ENCODE results near the gene TTC32. TPM values are rescaled to one million over a fixed set of nuclear protein-coding genes. Genes with fewer than 3 reads are reported as not detected.
"Not testable (repeated sequence)": the region's sequence is repeated elsewhere in the genome, so short reads cannot be mapped to it uniquely, and the experiment has no call there.

The TTC32 gene
- total RNA-seq, 2 donors from 2014 or later: 39.2 to 39.4 TPM

DNA sequence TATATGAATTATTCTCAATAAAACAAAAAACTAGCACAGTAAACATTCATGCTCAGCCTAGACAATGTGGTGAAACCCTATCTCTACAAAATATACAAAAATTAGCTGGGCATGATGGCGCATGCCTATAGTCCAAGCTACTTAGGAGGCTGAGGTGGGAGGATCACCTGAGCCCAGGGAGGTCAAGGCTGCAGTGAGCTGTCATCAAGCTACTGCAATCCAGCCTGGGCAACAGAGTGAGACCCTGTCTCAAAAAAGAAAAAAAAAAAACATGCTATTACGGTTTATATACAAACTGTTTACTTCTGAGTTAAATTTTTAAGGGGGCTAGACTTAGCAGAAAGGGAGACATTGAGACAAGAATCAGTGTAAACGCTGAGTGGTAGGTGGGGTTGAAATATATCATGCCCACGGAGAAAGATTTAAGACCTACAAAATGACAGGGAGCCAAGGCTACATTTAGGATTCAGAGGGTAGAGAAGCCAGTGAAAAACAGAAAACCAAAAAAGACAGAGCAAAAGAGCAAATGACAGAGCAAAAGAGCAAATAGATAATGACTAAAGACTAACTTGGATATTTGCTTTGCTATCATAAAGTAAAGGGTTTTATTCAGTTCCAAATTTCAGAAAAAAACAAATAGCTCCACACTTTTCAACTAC lies 7.5 kb downstream of the TTC32 start:
- no peak for DNase-seq
- H3K27me3 Mint-ChIP-seq (ENCODE audit: low read depth): no peaks in the 10 kb centered on the region
- peak overlapping the region; percentile 28 to 37 for H3K4me3 Mint-ChIP-seq
- H3K9me3 Mint-ChIP-seq: no peaks in the 10 kb centered on the region
- peak overlapping the region; percentile 5 for H3K27ac Mint-ChIP-seq
- peak in 1 of 2 donors; percentile 14 for ATAC-seq (replicated peaks in 1 of 2)
- H3K36me3 Mint-ChIP-seq (ENCODE audit: insufficient read depth in 2 of 2): peaks cover 3 to 4% of the 10 kb centered on the region in 2 donors
- H3K4me1 Mint-ChIP-seq (ENCODE audit: low read depth): peaks cover 63% of the 10 kb centered on the region

DNA sequence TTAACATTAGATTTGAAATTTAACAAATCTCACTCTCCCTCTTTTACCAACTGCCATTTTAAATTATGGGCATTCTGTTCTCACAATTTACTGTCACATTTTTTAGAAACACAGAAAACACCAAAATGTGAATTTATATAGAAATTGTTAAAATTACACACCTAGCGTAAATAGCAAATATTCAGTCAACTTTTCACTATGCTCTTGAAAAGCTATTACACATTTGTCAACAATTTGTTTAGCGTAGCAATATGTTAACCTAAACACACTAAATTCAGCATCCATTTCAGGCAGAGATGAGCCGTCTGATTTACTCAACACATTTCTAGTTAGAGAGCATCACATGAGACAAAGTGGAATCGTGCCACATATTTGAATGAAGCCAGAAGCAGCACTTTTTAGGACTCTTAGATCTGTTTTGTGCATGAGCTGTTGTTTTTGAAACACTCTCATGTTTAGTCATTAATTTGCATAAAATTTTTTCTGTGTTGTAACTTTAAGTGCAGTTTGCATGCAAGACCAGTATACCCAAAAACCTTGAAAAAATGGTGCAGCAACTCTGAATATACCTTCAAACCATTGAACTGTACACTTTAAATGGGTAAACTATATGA lies 8.2 kb downstream of the TTC32 start:
- Mint-ChIP-seq H3K4me3 (peak overlapping the region; percentile 37 to 55), H3K36me3 (ENCODE audit: insufficient read depth in 2 of 2) (peaks cover 3 to 4% of the 10 kb centered on the region in 2 donors), H3K9me3 (no peaks in the 10 kb centered on the region), H3K27me3 (ENCODE audit: low read depth) (no peaks in the 10 kb centered on the region), H3K27ac (peak overlapping the region; percentile 81), H3K4me1 (ENCODE audit: low read depth) (peaks cover 58% of the 10 kb centered on the region)
- DNase-seq (no peak), ATAC-seq (replicated peaks in 1 of 2) (peak; percentile 63 to 75)

DNA sequence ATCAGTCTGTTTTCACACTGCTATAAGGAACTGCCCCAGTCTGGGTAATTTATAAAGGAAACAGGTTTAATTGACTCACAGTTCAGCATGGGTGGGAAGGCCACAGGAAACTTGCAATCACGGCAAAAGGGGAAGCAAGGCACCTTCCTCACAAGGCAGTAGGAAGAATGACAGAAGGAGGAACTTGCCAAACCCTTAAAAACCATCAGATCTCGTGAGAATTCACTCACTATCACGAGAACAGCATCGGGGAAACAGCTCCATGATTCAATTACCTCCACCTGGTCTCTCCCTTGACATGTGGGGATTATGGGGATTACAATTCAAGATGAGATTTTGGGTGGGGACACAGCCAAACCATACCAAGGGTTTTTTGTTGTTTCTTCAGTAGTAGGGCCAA lies 9.8 kb downstream of the TTC32 start:
- H3K36me3 Mint-ChIP-seq (ENCODE audit: insufficient read depth in 2 of 2); DNase-seq; H3K27me3 Mint-ChIP-seq (ENCODE audit: low read depth); H3K27ac Mint-ChIP-seq; H3K4me3 Mint-ChIP-seq; ATAC-seq (replicated peaks in 1 of 2); H3K9me3 Mint-ChIP-seq: not testable (repeated sequence)
- peaks cover 43% of the 10 kb centered on the region for H3K4me1 Mint-ChIP-seq (ENCODE audit: low read depth)

DNA sequence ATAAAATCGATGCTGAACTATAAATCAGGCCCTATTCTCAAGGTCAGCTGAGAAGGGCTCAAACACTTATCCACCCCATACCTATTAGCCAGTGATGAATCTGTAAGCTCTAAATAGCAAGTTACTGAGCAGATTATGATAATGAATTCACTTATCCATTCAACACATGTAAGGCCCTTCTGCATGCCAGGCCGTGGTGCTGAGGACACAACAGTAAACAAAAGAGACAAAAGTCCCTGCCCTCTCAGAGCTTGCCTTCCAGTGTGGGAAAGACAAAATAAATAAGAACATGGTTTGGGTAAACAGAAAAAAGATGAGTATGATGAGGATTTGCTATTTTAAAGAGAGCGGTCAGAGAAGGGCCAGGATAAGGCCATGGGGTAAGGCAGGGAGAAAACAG lies 11.7 kb downstream of the TTC32 start:
- Mint-ChIP-seq H3K36me3 (ENCODE audit: insufficient read depth in 2 of 2) (peaks cover 3 to 4% of the 10 kb centered on the region in 2 donors), H3K4me1 (ENCODE audit: low read depth) (peaks cover 31% of the 10 kb centered on the region), H3K27me3 (ENCODE audit: low read depth) (no peaks in the 10 kb centered on the region), H3K27ac (no peak overlapping the region), H3K9me3 (no peaks in the 10 kb centered on the region), H3K4me3 (no peak overlapping the region)
- no peak for ATAC-seq (replicated peaks in 1 of 2)
- DNase-seq: no peak

DNA sequence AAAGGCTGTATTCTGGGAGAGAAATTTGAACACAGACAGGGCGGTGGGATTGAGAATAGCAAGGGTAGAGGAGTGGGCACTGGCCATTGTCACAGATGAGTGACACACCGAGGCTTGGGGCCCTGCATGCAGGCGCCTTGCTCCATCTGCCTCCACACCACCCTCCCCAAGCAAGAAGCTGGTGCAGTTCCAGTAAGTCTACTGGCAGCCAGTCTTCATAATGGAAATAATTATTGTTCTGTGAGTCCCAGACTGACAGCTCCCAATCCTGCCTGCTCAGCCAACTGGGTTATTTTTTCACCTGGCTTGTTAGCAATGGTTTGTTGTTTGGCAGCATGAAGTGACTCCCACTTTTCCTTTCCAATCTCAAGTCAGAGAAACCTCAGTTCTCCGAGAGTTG lies 13.0 kb downstream of the TTC32 start:
- Mint-ChIP-seq H3K4me1 (ENCODE audit: low read depth) (peaks cover 18% of the 10 kb centered on the region), H3K36me3 (ENCODE audit: insufficient read depth in 2 of 2) (peaks cover 3 to 4% of the 10 kb centered on the region in 2 donors), H3K4me3 (no peak overlapping the region), H3K27me3 (ENCODE audit: low read depth) (no peaks in the 10 kb centered on the region), H3K27ac (no peak overlapping the region), H3K9me3 (no peaks in the 10 kb centered on the region)
- ATAC-seq (replicated peaks in 1 of 2) (peak in 1 of 2 donors; percentile 24), DNase-seq (no peak)

DNA sequence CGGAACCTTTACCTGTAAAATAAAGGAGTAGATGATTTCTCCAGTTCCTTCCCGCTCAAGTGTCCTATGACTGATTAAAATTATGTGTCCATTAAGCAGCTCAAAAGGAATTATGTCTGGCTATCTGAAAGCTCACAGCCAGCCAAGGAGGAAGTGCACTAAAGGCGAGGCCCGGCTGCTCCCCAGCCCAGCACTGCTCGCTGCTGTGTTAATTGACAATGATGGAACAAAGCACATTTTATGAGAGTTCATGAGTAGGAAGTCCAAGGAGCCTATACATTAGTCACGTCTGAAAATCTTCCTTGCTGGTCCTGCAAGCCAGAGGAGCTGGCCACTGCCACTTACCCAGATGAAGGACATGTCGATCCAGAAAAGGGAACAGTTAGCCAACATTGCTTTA lies 14.3 kb downstream of the TTC32 start:
- Mint-ChIP-seq H3K9me3 (no peaks in the 10 kb centered on the region), H3K27me3 (ENCODE audit: low read depth) (no peaks in the 10 kb centered on the region), H3K4me1 (ENCODE audit: low read depth) (peaks cover 7% of the 10 kb centered on the region), H3K36me3 (ENCODE audit: insufficient read depth in 2 of 2) (peaks cover 0 to 3% of the 10 kb centered on the region in 2 donors), H3K4me3 (no peak overlapping the region), H3K27ac (no peak overlapping the region)
- no peak for ATAC-seq (replicated peaks in 1 of 2)
- no peak for DNase-seq

DNA sequence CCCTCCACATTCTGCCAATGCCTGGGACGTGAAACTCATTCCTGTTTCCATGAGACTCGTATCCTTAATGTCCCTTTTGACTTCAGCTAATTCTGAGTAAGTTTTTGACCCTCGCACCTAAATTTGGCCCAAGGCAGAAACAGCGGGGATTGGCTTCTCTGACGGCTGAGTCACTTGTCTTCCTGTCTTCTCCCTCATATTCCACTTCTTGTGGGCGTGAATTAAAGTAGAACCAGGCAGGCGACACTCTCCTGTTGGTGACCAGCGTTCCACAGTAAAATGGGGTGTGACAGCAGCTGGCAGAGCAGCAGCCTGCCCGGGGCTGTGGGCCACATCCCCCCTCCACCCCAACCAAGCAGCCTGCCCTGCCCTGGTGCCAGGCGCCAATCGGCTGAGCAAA lies 15.5 kb downstream of the TTC32 start:
- no peak overlapping the region for H3K27ac Mint-ChIP-seq
- H3K27me3 Mint-ChIP-seq (ENCODE audit: low read depth): no peaks in the 10 kb centered on the region
- no peaks in the 10 kb centered on the region for H3K36me3 Mint-ChIP-seq (ENCODE audit: insufficient read depth in 2 of 2)
- peaks cover 5% of the 10 kb centered on the region for H3K4me1 Mint-ChIP-seq (ENCODE audit: low read depth)
- no peak overlapping the region for H3K4me3 Mint-ChIP-seq
- ATAC-seq (replicated peaks in 1 of 2) (no peak), DNase-seq (no peak)
- no peaks in the 10 kb centered on the region for H3K9me3 Mint-ChIP-seq

DNA sequence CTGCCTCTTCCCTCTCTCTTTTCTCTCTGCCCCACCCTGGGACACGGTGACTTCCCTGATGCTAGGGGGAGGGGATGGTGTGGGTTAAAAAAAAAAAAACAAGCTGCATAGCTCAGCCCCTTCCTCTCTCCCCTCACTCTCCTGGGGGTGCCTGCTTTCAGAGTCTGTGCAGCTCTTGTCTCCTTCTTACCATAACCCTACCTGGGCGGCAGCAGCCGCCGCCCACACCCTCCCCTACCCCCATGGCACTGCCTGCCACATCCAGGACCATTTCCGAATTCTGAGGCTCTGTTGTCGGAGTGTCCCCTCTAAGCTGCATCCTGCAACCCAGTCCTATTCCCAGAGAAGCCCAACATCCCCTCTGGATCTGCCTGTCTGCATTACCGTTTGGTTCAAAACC lies 16.0 kb downstream of the TTC32 start:
- Mint-ChIP-seq H3K9me3 (no peaks in the 10 kb centered on the region), H3K27ac (no peak overlapping the region), H3K4me1 (ENCODE audit: low read depth) (peaks cover 8% of the 10 kb centered on the region), H3K36me3 (ENCODE audit: insufficient read depth in 2 of 2) (no peaks in the 10 kb centered on the region), H3K4me3 (no peak overlapping the region), H3K27me3 (ENCODE audit: low read depth) (no peaks in the 10 kb centered on the region)
- DNase-seq (no peak), ATAC-seq (replicated peaks in 1 of 2) (no peak)

DNA sequence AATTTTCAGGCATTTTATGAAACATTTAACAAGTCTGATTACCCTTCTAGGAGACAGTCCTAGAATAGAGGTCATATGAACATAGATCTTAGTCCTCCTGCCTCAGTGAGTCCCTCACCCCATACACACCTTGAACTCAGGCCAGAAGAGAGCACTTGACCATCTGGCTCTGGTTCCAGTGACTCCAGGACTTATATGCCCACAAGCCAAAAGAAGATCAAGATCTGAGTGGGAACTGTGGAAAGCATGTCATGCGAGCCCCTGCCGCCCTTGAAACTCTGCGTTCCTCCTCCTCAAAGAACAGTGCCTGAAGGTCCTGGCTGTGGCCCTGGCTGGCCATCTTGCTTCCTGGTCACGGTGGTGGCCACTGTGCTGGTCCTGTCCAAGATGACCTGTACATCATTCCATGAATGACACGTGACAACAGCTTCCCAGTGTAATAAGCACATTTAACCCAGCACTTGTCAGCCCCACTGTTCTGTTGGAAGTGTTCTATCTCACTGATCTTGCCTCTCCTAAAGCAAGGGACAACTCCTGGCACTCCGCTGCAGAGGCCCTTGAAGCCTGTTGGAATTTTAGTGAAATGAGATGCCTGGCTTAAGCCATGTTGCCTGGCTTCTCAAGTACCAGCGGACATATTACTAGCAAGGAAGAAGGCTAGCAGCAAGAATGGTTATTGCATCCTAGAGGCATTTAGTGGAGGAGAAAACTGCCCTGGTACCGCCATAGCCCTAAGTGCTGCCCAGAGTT lies 17.6 kb downstream of the TTC32 start:
- ATAC-seq (replicated peaks in 1 of 2): no peak

DNA sequence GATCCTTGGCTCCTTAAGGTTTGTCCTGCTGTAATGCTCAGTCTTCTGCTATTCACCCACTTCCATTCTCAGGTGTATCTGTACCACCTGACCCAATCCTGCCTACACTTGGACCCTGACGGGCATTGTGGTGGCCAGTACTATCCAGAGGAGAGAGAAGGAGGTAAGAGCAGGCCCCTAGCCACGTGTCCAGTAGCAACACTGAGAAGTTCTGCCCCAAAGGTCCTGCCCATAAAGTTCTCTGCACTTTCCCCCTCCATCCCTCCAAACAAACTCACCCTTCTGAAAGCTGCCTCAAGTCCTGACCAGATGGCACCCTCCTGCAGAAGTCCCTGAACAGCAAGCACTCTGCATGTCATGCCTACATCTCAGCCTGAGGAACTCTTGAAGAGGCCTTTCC lies 18.3 kb downstream of the TTC32 start:
- Mint-ChIP-seq H3K27me3 (ENCODE audit: low read depth) (no peaks in the 10 kb centered on the region), H3K4me3 (no peak overlapping the region), H3K36me3 (ENCODE audit: insufficient read depth in 2 of 2) (no peaks in the 10 kb centered on the region), H3K4me1 (ENCODE audit: low read depth) (peaks cover 12% of the 10 kb centered on the region), H3K27ac (no peak overlapping the region), H3K9me3 (no peaks in the 10 kb centered on the region)
- DNase-seq (no peak), ATAC-seq (replicated peaks in 1 of 2) (no peak)

More for the DNA sequence above, 17.6 kb downstream of the TTC32 start:
- Mint-ChIP-seq H3K36me3 (ENCODE audit: insufficient read depth in 2 of 2) (no peaks in the 10 kb centered on the region), H3K27ac (no peak overlapping the region), H3K27me3 (ENCODE audit: low read depth) (no peaks in the 10 kb centered on the region), H3K4me1 (ENCODE audit: low read depth) (peaks cover 12% of the 10 kb centered on the region), H3K4me3 (no peak overlapping the region), H3K9me3 (no peaks in the 10 kb centered on the region)
- no peak for DNase-seq

DNA sequence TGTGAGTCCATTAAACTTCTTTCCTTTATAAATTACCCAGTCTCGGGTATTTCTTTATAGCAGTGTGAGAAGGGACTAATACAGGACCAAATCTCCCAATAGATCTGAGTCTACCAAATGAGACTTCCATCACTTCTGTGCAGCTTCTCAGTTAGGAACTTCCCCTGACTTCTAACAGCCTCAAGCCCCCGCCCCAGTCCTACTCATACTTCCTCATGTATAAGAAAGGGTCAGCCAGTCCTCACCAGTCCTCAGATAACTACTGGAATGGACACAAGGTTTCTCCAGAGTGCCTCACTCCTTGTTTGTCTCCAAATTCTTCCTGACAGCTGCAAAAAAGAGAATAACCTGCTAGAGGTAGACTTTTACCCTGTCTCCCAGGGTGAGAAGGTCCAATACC lies 19.5 kb downstream of the TTC32 start:
- DNase-seq: no peak
- H3K9me3 Mint-ChIP-seq: no peaks in the 10 kb centered on the region
- peaks cover 12% of the 10 kb centered on the region for H3K4me1 Mint-ChIP-seq (ENCODE audit: low read depth)
- no peak overlapping the region for H3K4me3 Mint-ChIP-seq
- no peak overlapping the region for H3K27ac Mint-ChIP-seq
- ATAC-seq (replicated peaks in 1 of 2): no peak
- no peaks in the 10 kb centered on the region for H3K36me3 Mint-ChIP-seq (ENCODE audit: insufficient read depth in 2 of 2)
- H3K27me3 Mint-ChIP-seq (ENCODE audit: low read depth): no peaks in the 10 kb centered on the region

DNA sequence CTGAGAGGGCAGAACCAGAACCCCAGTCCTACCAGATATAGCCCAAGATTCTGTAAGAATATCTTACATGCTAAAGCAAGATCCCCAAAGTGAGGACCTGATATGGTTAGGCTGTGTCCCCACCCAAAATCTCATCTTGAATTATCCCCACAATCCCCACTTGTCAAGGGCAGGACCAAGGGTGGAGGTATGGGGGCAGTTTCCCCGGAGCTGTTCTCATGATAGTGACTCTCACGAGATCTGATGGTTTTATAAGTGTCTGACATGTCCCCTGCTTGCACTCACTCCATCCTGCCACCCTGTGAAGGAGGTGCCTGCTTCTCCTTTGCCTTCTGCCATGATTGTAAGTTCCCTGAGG lies 19.9 kb downstream of the TTC32 start:
- Mint-ChIP-seq H3K9me3 (no peaks in the 10 kb centered on the region), H3K4me1 (ENCODE audit: low read depth) (peaks cover 12% of the 10 kb centered on the region), H3K27me3 (ENCODE audit: low read depth) (no peaks in the 10 kb centered on the region), H3K4me3 (no peak overlapping the region), H3K27ac (no peak overlapping the region), H3K36me3 (ENCODE audit: insufficient read depth in 2 of 2) (no peaks in the 10 kb centered on the region)
- ATAC-seq (replicated peaks in 1 of 2) (no peak), DNase-seq (no peak)

DNA sequence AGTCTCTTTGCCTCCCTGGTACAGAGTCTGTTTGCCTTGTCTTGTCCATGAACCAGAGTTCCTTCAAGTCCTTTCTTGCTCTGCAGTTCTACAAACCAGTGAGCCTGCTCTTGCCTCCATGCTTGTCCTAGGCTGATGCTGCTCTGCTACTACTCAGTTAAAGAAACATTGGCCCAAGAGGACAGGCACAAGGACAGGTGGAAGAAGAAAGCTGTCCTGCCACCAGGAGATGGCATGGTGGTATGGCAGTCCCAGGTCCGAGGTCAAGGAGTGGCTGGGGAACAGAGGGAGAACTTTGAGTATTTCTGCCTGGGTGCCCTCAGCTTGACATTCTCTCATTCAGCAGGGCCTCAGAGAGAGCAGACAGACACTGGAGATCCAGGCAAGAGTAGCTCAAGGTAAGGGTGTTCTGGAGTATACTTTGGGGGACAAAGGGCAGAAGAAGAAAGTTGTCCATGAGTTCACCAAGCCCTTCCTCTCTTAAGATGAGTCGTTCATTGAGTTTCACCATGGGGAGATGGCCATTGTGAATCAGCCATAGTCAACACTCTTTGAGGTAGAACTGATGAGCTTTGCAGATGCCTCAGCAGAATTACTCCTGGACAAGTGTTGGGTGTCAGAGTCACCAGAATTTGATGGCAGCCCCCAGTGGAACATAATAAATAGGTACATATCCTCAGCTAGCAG lies 20.4 kb downstream of the TTC32 start:
- H3K36me3 Mint-ChIP-seq (ENCODE audit: insufficient read depth in 2 of 2): no peaks in the 10 kb centered on the region
- H3K9me3 Mint-ChIP-seq: no peaks in the 10 kb centered on the region
- ATAC-seq (replicated peaks in 1 of 2): no peak
- H3K4me1 Mint-ChIP-seq (ENCODE audit: low read depth): peaks cover 12% of the 10 kb centered on the region
- no peak overlapping the region for H3K27ac Mint-ChIP-seq
- no peak overlapping the region for H3K4me3 Mint-ChIP-seq
- H3K27me3 Mint-ChIP-seq (ENCODE audit: low read depth): no peaks in the 10 kb centered on the region
- no peak for DNase-seq
